Measurements from ENCODE around the gene NTRK1. TPM values are rescaled to one million over a fixed set of nuclear protein-coding genes. Genes with fewer than 3 reads are reported as not detected.

Gene NTRK1
- total RNA-seq, 3 donors from 2014 or later (not counting 1 experiment from before 2014, with no cell fraction given) = 1.7 to 16.7 (median 2.4) TPM

- H3K4me3 ChIP-seq (ENCODE audit: low read length) = peak within 1 kb of the TSS; percentile 8
- peak within 1 kb of the TSS in 1 of 2 donors; percentile 78 for H3K27ac Mint-ChIP-seq
- peaks cover 25% of the 10 kb centered on the region for H3K4me1 ChIP-seq (ENCODE audit: control insufficient read depth, insufficient read depth, low read length)
- DNase-seq = no peak
- H3K4me1 Mint-ChIP-seq = peaks cover 12 to 31% of the 10 kb centered on the region in 2 donors
- no peak for TF ChIP-seq CTCF (IDR thresholded peaks at IDR 0.05)
- H3K27me3 Mint-ChIP-seq (ENCODE audit: low read depth in 2 of 2) = peaks cover 46 to 47% of the 10 kb centered on the region in 2 donors
- H3K9me3 ChIP-seq (ENCODE audit: control insufficient read depth, insufficient read depth, low read length) = no peaks in the 10 kb centered on the region
- H3K27ac ChIP-seq (ENCODE audit: low read length) = no peak within 1 kb of the TSS
- ATAC-seq = peak in 2 of 3 donors; percentile 2 to 5
- H3K36me3 ChIP-seq (ENCODE audit: control insufficient read depth, insufficient read depth, low read length) = no peaks in the 10 kb centered on the region
- H3K27me3 ChIP-seq (ENCODE audit: control insufficient read depth, insufficient read depth, low read length) = peaks cover 39% of the 10 kb centered on the region
- H3K36me3 Mint-ChIP-seq = no peaks in the 10 kb centered on the region
- intact Hi-C loops (cut with micrococcal nuclease) = loop anchor here (1.0 kb wide), 1 partner anchor 43 kb away; the partner anchor contains the start of gene SH2D2A
- H3K4me3 Mint-ChIP-seq = peak within 1 kb of the TSS; percentile 84
- no peaks in the 10 kb centered on the region for H3K9me3 Mint-ChIP-seq
- WGBS (ENCODE audit: insufficient coverage) = 13% methylated on average over 34 of the region's 39 CpGs
Observed at GRCh38 chr1:156858959-156859522, 1.6 kb upstream of the NTRK1 start, which contains the start of gene INSRR. TSS of gene INSRR (minus strand) at chr1:156859117. CDS start at chr1:156858621, 496 bp downstream.

GRCh38 chr1:156859523-156860112, 1.0 kb upstream of the NTRK1 start:
- no peaks in the 10 kb centered on the region for H3K36me3 ChIP-seq (ENCODE audit: control insufficient read depth, insufficient read depth, low read length)
- ATAC-seq (peak in 2 of 3 donors; percentile 34), DNase-seq (peak; percentile 26 to 53)
- Mint-ChIP-seq H3K9me3 (no peaks in the 10 kb centered on the region), H3K27me3 (ENCODE audit: low read depth in 2 of 2) (peaks cover 48 to 50% of the 10 kb centered on the region in 2 donors), H3K4me1 (peaks cover 12 to 31% of the 10 kb centered on the region in 2 donors), H3K4me3 (peak overlapping the region; percentile 84), H3K27ac (peak overlapping the region in 1 of 2 donors; percentile 78), H3K36me3 (no peaks in the 10 kb centered on the region)
- H3K4me1 ChIP-seq (ENCODE audit: control insufficient read depth, insufficient read depth, low read length) = peaks cover 25% of the 10 kb centered on the region
- H3K9me3 ChIP-seq (ENCODE audit: control insufficient read depth, insufficient read depth, low read length) = no peaks in the 10 kb centered on the region
- H3K27me3 ChIP-seq (ENCODE audit: control insufficient read depth, insufficient read depth, low read length) = peaks cover 39% of the 10 kb centered on the region
- no peak overlapping the region for H3K27ac ChIP-seq (ENCODE audit: low read length)
- TF ChIP-seq CTCF (IDR thresholded peaks at IDR 0.05) = no peak
- WGBS (ENCODE audit: insufficient coverage) = 4% methylated on average over 33 of the region's 33 CpGs
- H3K4me3 ChIP-seq (ENCODE audit: low read length) = peak overlapping the region; percentile 8
- intact Hi-C loops (cut with micrococcal nuclease) = loop anchor here (1.0 to 2.0 kb wide), 4 partner anchors 21 to 131 kb away; partner anchors contain the start of genes ISG20L2, METTL25B and SH2D2A

GRCh38 chr1:156860113-156860627, 495 bp upstream of the NTRK1 start:
- peaks cover 39% of the 10 kb centered on the region for H3K27me3 ChIP-seq (ENCODE audit: control insufficient read depth, insufficient read depth, low read length)

More at GRCh38 chr1:156860113-156860627, 495 bp upstream of the NTRK1 start:
- peak overlapping the region in 1 of 2 donors; percentile 78 for H3K27ac Mint-ChIP-seq
- Histone ChIP-seq H3K9me3 (ENCODE audit: control insufficient read depth, insufficient read depth, low read length) (no peaks in the 10 kb centered on the region), H3K4me1 (ENCODE audit: control insufficient read depth, insufficient read depth, low read length) (peaks cover 25% of the 10 kb centered on the region), H3K36me3 (ENCODE audit: control insufficient read depth, insufficient read depth, low read length) (no peaks in the 10 kb centered on the region), H3K27ac (ENCODE audit: low read length) (no peak overlapping the region), H3K4me3 (ENCODE audit: low read length) (peak overlapping the region; percentile 25)
- ATAC-seq (peak; percentile 70 to 77 (median 75)), DNase-seq (peak; percentile 66 to 78)
- H3K27me3 Mint-ChIP-seq (ENCODE audit: low read depth in 2 of 2) = peaks cover 48 to 50% of the 10 kb centered on the region in 2 donors
- no peaks in the 10 kb centered on the region for H3K36me3 Mint-ChIP-seq
- peak; percentile 91 for TF ChIP-seq CTCF (IDR thresholded peaks at IDR 0.05)
- peak overlapping the region; percentile 84 for H3K4me3 Mint-ChIP-seq
- 1% methylated on average over 35 of the region's 35 CpGs for WGBS (ENCODE audit: insufficient coverage)
- intact Hi-C loops (cut with micrococcal nuclease) = loop anchor here (1.0 to 2.0 kb wide), 3 partner anchors 21 to 131 kb away; partner anchors contain the start of genes ISG20L2 and METTL25B
- no peaks in the 10 kb centered on the region for H3K9me3 Mint-ChIP-seq
- H3K4me1 Mint-ChIP-seq = peaks cover 12 to 31% of the 10 kb centered on the region in 2 donors
